ENCODE data around the gene MYH6.

DNA sequence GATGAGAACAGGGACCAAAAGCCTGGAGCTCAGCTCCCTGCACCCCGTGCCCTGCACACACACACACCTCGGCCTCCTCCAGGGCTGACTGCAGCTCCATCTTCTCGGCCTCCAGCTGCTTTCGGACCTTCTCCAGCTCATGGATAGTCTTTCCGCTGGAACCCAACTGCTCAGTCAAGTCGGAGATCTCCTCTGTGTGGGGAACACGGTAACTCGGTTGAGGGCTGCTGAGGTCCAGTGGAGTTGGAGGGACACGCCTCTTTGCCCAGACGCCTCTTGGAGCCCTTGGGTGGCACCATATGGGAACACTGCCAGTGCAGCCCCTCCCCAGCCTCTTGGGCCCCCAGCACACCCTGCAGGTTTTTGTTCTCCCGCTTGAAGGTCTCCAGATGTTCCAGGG is 8.7 kb upstream of the MYH6 start:
- TF ChIP-seq, protein P1, sequence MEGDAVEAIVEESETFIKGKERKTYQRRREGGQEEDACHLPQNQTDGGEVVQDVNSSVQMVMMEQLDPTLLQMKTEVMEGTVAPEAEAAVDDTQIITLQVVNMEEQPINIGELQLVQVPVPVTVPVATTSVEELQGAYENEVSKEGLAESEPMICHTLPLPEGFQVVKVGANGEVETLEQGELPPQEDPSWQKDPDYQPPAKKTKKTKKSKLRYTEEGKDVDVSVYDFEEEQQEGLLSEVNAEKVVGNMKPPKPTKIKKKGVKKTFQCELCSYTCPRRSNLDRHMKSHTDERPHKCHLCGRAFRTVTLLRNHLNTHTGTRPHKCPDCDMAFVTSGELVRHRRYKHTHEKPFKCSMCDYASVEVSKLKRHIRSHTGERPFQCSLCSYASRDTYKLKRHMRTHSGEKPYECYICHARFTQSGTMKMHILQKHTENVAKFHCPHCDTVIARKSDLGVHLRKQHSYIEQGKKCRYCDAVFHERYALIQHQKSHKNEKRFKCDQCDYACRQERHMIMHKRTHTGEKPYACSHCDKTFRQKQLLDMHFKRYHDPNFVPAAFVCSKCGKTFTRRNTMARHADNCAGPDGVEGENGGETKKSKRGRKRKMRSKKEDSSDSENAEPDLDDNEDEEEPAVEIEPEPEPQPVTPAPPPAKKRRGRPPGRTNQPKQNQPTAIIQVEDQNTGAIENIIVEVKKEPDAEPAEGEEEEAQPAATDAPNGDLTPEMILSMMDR (IDR thresholded peaks at IDR 0.05; ENCODE audit: low read depth, low read length, missing input control), result no peak
- TF ChIP-seq FOXA2 (IDR thresholded peaks at IDR 0.05), result no peak
- TF ChIP-seq RAD21 (IDR thresholded peaks at IDR 0.05), result no peak
- no peak for TF ChIP-seq FOXA1 (IDR thresholded peaks at IDR 0.05)
- TF ChIP-seq, protein P2, sequence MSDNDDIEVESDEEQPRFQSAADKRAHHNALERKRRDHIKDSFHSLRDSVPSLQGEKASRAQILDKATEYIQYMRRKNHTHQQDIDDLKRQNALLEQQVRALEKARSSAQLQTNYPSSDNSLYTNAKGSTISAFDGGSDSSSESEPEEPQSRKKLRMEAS (IDR thresholded peaks at IDR 0.05), result no peak
- TF ChIP-seq, protein P3, sequence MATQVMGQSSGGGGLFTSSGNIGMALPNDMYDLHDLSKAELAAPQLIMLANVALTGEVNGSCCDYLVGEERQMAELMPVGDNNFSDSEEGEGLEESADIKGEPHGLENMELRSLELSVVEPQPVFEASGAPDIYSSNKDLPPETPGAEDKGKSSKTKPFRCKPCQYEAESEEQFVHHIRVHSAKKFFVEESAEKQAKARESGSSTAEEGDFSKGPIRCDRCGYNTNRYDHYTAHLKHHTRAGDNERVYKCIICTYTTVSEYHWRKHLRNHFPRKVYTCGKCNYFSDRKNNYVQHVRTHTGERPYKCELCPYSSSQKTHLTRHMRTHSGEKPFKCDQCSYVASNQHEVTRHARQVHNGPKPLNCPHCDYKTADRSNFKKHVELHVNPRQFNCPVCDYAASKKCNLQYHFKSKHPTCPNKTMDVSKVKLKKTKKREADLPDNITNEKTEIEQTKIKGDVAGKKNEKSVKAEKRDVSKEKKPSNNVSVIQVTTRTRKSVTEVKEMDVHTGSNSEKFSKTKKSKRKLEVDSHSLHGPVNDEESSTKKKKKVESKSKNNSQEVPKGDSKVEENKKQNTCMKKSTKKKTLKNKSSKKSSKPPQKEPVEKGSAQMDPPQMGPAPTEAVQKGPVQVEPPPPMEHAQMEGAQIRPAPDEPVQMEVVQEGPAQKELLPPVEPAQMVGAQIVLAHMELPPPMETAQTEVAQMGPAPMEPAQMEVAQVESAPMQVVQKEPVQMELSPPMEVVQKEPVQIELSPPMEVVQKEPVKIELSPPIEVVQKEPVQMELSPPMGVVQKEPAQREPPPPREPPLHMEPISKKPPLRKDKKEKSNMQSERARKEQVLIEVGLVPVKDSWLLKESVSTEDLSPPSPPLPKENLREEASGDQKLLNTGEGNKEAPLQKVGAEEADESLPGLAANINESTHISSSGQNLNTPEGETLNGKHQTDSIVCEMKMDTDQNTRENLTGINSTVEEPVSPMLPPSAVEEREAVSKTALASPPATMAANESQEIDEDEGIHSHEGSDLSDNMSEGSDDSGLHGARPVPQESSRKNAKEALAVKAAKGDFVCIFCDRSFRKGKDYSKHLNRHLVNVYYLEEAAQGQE (IDR thresholded peaks at IDR 0.05), result no peak
- TF ChIP-seq, protein P4, sequence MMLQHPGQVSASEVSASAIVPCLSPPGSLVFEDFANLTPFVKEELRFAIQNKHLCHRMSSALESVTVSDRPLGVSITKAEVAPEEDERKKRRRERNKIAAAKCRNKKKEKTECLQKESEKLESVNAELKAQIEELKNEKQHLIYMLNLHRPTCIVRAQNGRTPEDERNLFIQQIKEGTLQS (IDR thresholded peaks at IDR 0.05), result no peak
- no peak for TF ChIP-seq YY1 (IDR thresholded peaks at IDR 0.05)
- TF ChIP-seq TAF1 (conservative IDR thresholded peaks at IDR 0.05), result no peak
- TF ChIP-seq, protein P5, sequence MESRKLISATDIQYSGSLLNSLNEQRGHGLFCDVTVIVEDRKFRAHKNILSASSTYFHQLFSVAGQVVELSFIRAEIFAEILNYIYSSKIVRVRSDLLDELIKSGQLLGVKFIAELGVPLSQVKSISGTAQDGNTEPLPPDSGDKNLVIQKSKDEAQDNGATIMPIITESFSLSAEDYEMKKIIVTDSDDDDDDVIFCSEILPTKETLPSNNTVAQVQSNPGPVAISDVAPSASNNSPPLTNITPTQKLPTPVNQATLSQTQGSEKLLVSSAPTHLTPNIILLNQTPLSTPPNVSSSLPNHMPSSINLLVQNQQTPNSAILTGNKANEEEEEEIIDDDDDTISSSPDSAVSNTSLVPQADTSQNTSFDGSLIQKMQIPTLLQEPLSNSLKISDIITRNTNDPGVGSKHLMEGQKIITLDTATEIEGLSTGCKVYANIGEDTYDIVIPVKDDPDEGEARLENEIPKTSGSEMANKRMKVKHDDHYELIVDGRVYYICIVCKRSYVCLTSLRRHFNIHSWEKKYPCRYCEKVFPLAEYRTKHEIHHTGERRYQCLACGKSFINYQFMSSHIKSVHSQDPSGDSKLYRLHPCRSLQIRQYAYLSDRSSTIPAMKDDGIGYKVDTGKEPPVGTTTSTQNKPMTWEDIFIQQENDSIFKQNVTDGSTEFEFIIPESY (IDR thresholded peaks at IDR 0.05), result no peak

All from liver (tissue), 3 donors.